Thyroid gland (tissue), 4 donors: ENCODE data around the gene ADARB2. TPM values are rescaled to one million over a fixed set of nuclear protein-coding genes. Genes with fewer than 3 reads are reported as not detected.

Source experiments
- DNase-seq, 2 donors: peaks; one replicate each; pipeline ENCODE4 v3.0.0-alpha.2; 2019
- H3K27ac ChIP-seq, 3 donors: fragments of 200-600 bp; sonication (generic); 1 replicate in 2 of 3; 2 replicates in 1 of 3; pipeline ENCODE4 v1.5.1; 2016 to 2019; ENCODE audit warnings: mild to moderate bottlenecking in 1 of 3, moderate library complexity in 1 of 3
- H3K27me3 ChIP-seq: fragments of 200-600 bp; sonication (generic); one replicate; pipeline ENCODE4 v1.5.1; 2019
- H3K36me3 ChIP-seq, 2 donors: fragments of 200-600 bp; sonication (generic); one replicate each; pipeline ENCODE4 v1.5.1; 2016 to 2019
- H3K4me1 ChIP-seq, 2 donors: fragments of 200-600 bp; sonication (generic); one replicate each; pipeline ENCODE4 v1.5.1; 2017 to 2019
- H3K4me3 ChIP-seq, 3 donors: fragments of 200-600 bp; sonication (generic); replicated peaks in 1 of 3; 1 replicate in 2 of 3; 2 replicates in 1 of 3; pipeline ENCODE4 v1.5.1; 2016; ENCODE audit warnings: mild to moderate bottlenecking in 1 of 3
- H3K9me3 ChIP-seq: fragments of 200-600 bp; sonication (generic); one replicate; pipeline ENCODE4 v1.5.1; 2017
- POLR2A ChIP-seq, 2 donors: fragments of 450-650 bp; IDR thresholded peaks; one replicate each; pipeline ENCODE4 v1.6.1; 2017; ENCODE audit warnings: antibody characterized with exemption in 2 of 2, mild to moderate bottlenecking in 2 of 2, moderate library complexity in 1 of 2
- WGBS, 2 donors: methylation state at CpG; one replicate each; pipeline ENCODE4 v1.1.5; 2017; 5-methylcytosine and 5-hydroxymethylcytosine counted together
- intact Hi-C: fragments of 100-400 bp; cut with DNase I; formaldehyde crosslinking; loops from one replicate; pipeline ENCODE4 v1.15.1; 2023
- total RNA-seq, 4 donors: library from RNA; depleted of rRNA; stranded (reverse); fragments of >200 nt; gene quantifications; one replicate each; pipeline ENCODE4 v1.2.3, GENCODE V29; 2016
- TF ChIP-seq, protein P1 (sequence below), 6 experiments: fragments of 200-600 bp in 3 of 6; fragments of 450-650 bp in 3 of 6; sonication (generic) in 3 of 6; IDR thresholded peaks; one replicate each; pipeline ENCODE4 v1.5.1; 2016 to 2019; ENCODE audit warnings: antibody characterized with exemption in 6 of 6, mild to moderate bottlenecking in 2 of 6, inconsistent platforms in 1 of 6, moderate library complexity in 1 of 6

Gene ADARB2
- total RNA-seq, 4 donors from 2014 or later: 0.08 to 0.15 TPM; not detected in 2

DNA sequence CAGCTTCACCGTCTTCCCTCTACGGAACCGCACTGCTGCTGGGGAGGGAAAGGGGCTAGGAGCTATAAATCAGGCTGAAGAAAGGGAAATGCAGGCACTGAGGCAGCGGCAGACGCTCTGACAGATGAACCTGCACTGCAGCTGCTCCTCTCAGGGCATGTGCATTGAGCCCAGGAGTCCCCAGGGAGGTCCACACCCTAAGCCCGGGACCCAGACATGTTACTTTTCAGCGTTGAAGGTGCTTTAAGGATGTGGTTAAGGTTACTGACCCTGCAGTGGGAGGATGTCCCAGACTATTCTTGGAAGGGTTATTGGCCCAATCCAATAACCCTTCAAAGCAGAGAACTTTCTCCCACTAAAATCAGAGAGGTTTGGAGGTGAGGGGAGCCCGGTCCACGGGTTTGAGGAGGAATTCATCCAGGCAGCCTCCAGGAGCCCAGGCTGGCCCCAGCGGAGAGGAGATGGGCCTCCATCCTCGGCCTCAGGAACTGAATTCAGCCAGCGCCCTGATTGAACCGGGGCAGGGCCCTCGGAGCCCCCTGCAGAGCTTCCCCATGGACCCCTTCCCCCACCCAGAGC lies 75.4 kb downstream of the ADARB2 start:
- intact Hi-C loops: no loop called here
- TF ChIP-seq POLR2A (IDR thresholded peaks at IDR 0.05): no peak
- TF ChIP-seq, protein P1, sequence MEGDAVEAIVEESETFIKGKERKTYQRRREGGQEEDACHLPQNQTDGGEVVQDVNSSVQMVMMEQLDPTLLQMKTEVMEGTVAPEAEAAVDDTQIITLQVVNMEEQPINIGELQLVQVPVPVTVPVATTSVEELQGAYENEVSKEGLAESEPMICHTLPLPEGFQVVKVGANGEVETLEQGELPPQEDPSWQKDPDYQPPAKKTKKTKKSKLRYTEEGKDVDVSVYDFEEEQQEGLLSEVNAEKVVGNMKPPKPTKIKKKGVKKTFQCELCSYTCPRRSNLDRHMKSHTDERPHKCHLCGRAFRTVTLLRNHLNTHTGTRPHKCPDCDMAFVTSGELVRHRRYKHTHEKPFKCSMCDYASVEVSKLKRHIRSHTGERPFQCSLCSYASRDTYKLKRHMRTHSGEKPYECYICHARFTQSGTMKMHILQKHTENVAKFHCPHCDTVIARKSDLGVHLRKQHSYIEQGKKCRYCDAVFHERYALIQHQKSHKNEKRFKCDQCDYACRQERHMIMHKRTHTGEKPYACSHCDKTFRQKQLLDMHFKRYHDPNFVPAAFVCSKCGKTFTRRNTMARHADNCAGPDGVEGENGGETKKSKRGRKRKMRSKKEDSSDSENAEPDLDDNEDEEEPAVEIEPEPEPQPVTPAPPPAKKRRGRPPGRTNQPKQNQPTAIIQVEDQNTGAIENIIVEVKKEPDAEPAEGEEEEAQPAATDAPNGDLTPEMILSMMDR (IDR thresholded peaks at IDR 0.05): no peak
- no peaks in the 10 kb centered on the region for H3K4me1 ChIP-seq
- no peak overlapping the region for H3K4me3 ChIP-seq
- WGBS, 2 donors: 76 to 92% methylated on average over 11 to 12 of the region's 14 CpGs
- no peak overlapping the region for H3K27ac ChIP-seq
- H3K9me3 ChIP-seq: no peaks in the 10 kb centered on the region
- H3K36me3 ChIP-seq: no peaks in the 10 kb centered on the region
- no peak for DNase-seq
- no peaks in the 10 kb centered on the region for H3K27me3 ChIP-seq

DNA sequence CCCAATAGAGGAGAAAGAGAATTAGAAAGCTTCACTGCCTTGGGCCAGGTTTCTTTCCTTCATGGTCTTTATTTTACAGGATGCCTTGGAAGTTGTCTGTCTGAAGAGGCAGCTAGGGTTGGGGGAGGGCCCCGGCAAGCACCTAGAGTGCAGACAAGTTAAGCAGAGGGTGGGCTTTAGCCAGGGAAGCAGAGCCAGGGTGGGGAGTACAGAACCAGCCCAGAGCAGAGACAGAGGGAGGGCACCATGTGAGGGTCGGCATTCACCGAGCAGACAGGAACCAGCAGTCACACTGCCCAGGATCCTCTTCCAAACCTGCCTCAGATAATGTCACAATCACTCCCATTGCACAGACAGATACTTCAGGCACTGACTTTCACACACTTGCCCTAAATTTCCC lies 75.9 kb downstream of the ADARB2 start:
- H3K4me3 ChIP-seq: no peak overlapping the region
- TF ChIP-seq POLR2A (IDR thresholded peaks at IDR 0.05): no peak
- TF ChIP-seq, protein P1 (IDR thresholded peaks at IDR 0.05): no peak
- H3K36me3 ChIP-seq: no peaks in the 10 kb centered on the region
- no peaks in the 10 kb centered on the region for H3K27me3 ChIP-seq
- H3K27ac ChIP-seq: no peak overlapping the region
- H3K9me3 ChIP-seq: no peaks in the 10 kb centered on the region
- intact Hi-C loops: no loop called here
- no peaks in the 10 kb centered on the region for H3K4me1 ChIP-seq
- WGBS, 2 donors: 90 to 91% methylated on average over 3 of the region's 3 CpGs
- DNase-seq: no peak

DNA sequence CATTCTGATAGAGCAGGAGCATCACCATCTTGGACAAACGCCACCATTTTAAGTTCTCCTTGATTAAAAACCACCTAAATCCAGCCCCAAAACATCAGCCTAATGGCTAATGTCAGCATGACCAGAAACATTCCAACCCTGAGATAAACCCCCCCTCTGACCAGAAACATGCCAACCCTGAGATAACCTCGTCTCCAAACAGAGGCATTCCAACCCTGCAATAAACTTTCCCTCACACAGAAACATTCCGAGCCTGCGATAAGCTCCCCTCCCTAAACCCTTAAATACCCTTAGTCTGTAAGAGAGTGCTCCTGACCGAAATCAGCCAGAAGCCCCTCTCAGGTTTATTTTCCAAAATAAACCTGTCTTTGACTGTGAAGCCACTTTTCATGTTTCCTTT lies 76.5 kb downstream of the ADARB2 start:
- Histone ChIP-seq H3K36me3 (no peaks in the 10 kb centered on the region), H3K4me1 (no peaks in the 10 kb centered on the region), H3K27ac (no peak overlapping the region), H3K4me3 (no peak overlapping the region), H3K27me3 (no peaks in the 10 kb centered on the region), H3K9me3 (no peaks in the 10 kb centered on the region)
- DNase-seq: no peak
- intact Hi-C loops: no loop called here
- TF ChIP-seq POLR2A (IDR thresholded peaks at IDR 0.05): no peak
- TF ChIP-seq, protein P1 (IDR thresholded peaks at IDR 0.05): no peak
- whole genome bisulfite sequencing, 2 donors: 63 to 87% methylated on average over 5 of the region's 5 CpGs

DNA sequence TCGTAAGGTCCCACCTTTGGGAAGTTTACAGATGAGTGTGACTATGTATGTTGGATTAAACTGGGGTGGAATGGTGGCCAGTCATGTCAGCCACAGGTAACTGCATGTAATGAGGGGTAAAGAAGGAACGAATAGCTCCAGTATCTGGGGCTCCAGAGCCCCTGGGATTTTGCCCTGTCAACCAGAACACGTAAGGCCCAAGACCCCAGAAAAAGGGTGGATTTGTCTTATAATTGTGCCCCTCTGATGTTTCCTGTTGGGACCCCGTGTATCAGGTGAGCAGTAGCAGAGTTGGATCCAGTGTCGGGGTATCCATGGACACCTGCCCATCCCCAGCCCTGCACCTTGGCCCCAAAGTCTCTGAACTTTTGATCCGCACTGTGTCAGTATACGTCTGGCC lies 76.9 kb downstream of the ADARB2 start:
- Histone ChIP-seq H3K27ac (no peak overlapping the region), H3K36me3 (no peaks in the 10 kb centered on the region), H3K9me3 (no peaks in the 10 kb centered on the region), H3K27me3 (no peaks in the 10 kb centered on the region), H3K4me3 (no peak overlapping the region), H3K4me1 (no peaks in the 10 kb centered on the region)
- no peak for DNase-seq
- 82 to 95% methylated on average over 7 of the region's 7 CpGs for WGBS, 2 donors
- TF ChIP-seq POLR2A (IDR thresholded peaks at IDR 0.05): no peak
- TF ChIP-seq, protein P1 (IDR thresholded peaks at IDR 0.05): no peak
- intact Hi-C loops: no loop called here

DNA sequence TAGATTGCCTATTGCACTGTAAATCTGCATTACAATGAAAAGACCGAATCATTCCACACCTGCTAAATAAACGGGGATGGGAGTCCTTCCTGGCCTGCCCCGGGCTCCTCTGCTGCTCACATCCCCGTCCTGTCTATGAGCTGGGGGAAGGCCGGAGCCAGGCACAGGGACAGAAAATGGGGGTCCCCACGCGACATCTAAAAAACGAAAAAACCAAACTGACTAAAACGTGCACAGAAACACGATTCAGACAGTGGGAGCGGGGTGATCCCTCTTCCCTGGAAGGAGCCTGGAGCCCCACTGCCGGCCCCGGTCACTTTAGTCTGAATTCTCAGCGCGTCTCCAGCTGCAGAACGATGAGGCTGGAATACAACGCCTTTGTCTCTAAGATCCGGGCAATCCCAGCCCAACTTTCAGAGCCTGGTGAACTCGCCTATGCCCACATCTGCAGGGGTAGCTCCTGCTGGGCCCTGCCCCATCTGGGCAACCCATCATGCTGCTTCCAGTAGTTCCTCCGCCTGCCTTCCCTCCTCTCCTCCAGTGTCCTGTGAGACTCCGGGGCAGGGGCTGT lies 78.0 kb downstream of the ADARB2 start:
- Histone ChIP-seq H3K27ac (no peak overlapping the region), H3K4me3 (no peak overlapping the region), H3K9me3 (no peaks in the 10 kb centered on the region), H3K36me3 (no peaks in the 10 kb centered on the region), H3K4me1 (no peaks in the 10 kb centered on the region), H3K27me3 (no peaks in the 10 kb centered on the region)
- TF ChIP-seq, protein P1 (IDR thresholded peaks at IDR 0.05): no peak
- no peak for TF ChIP-seq POLR2A (IDR thresholded peaks at IDR 0.05)
- intact Hi-C loops: no loop called here
- 78 to 84% methylated on average over 21 of the region's 21 CpGs for WGBS, 2 donors
- DNase-seq: no peak
